A549 (cell line): ENCODE measurements around the gene EFCAB8. TPM values are rescaled to one million over a fixed set of nuclear protein-coding genes. Genes with fewer than 3 reads are reported as not detected.
A peak's percentile ranks its signal among the peaks of the same experiment; 100 is the strongest.

ENCODE experiments used
- ATAC-seq, 2 experiments: fragments of 200-7000 bp in 1 of 2; fragments of >200 bp in 1 of 2; cut with Nextera tagmentation in 1 of 2; cut with Tn5 transposase in 1 of 2; 3 replicates each; pipeline versions ENCODE4 v1.8.0 to v1.9.1; 2018 to 2020; ENCODE audit warnings: mild to moderate bottlenecking in 1 of 2, moderate library complexity in 1 of 2
- CTCF ChIA-PET: fragments of 300-600 bp; sonication (Branson Sonifier 250); formaldehyde crosslinking; extraction: SDS; loops from one replicate; lab custom pipeline; 2021; ENCODE audit warnings: antibody characterized with exemption, inconsistent platforms; lab: Yijun Ruan, JAX
- POLR2A ChIA-PET: fragments of 350-600 bp; formaldehyde crosslinking; extraction: SDS; loops from one replicate; lab custom pipeline; 2021; ENCODE audit warnings: antibody characterized with exemption, inconsistent platforms; lab: Yijun Ruan, JAX
- DNase-seq, 2 experiments: peaks; one replicate each; pipeline versions ENCODE4 v3.0.0 to v3.0.0-alpha.2; 2011 to 2016; ENCODE audit warnings: low read depth in 1 of 2, low spot score in 1 of 2
- FAIRE-seq: peaks from 2 replicates; lab custom pipeline; 2011; peaks lifted over from hg19 to GRCh38; lab: Jason Lieb, UNC
- H3K27ac ChIP-seq, 2 experiments: fragments of >200 bp; sonication (Bioruptor Twin); formaldehyde crosslinking; 3 replicates each; pipeline ENCODE4 v1.5.1; 2016 to 2017
- H3K4me1 ChIP-seq: fragments of >200 bp; sonication (Bioruptor Twin); formaldehyde crosslinking; 3 replicates; pipeline ENCODE4 v1.6.1; 2016
- H3K4me2 ChIP-seq: fragments of >200 bp; sonication (Bioruptor Twin); formaldehyde crosslinking; 3 replicates; pipeline ENCODE4 v1.6.1; 2016
- H3K4me3 ChIP-seq: fragments of >200 bp; sonication (Bioruptor Twin); formaldehyde crosslinking; 3 replicates; pipeline ENCODE4 v1.5.1; 2016
- H3K9me3 ChIP-seq: fragments of >200 bp; sonication (Bioruptor Twin); formaldehyde crosslinking; 3 replicates; pipeline ENCODE4 v1.6.1; 2016
- ATOH8 ChIP-seq: fragments of 250-450 bp; sonication (Bioruptor Pico); IDR thresholded peaks from 2 replicates; pipeline ENCODE4 v1.5.0; 2020; ENCODE audit warnings: low read depth, mild to moderate bottlenecking, moderate library complexity
- BHLHE40 ChIP-seq: IDR thresholded peaks from 2 replicates; pipeline ENCODE4 v1.6.1; 2012; ENCODE audit warnings: low read depth, low read length, inconsistent platforms
- CBX2 ChIP-seq: fragments of 200-600 bp; sonication (generic); IDR thresholded peaks from 2 replicates; pipeline ENCODE4 v1.6.1; 2016; ENCODE audit warnings: low read depth, mild to moderate bottlenecking, borderline replicate concordance
- CEBPB ChIP-seq, 2 experiments: fragments of >200 bp in 1 of 2; sonication (Bioruptor Twin) in 1 of 2; formaldehyde crosslinking in 1 of 2; IDR thresholded peaks; 2 replicates each; pipeline ENCODE4 v1.6.1; 2012 to 2016
- CHD2 ChIP-seq: fragments of 150-350 bp; IDR thresholded peaks from 2 replicates; pipeline ENCODE4 v1.6.1; 2014; ENCODE audit warnings: low read length; ENCODE audit not compliant: partially characterized antibody
- EP300 ChIP-seq, 2 experiments: fragments of >200 bp; sonication (Bioruptor Twin); formaldehyde crosslinking; IDR thresholded peaks; 2 replicates in 1 of 2; 3 replicates in 1 of 2; pipeline ENCODE4 v1.6.1; 2016 to 2017
- FOSB ChIP-seq: fragments of 250-450 bp; sonication (Bioruptor Pico); IDR thresholded peaks from 2 replicates; pipeline ENCODE4 v1.5.0; 2020; ENCODE audit warnings: mild to moderate bottlenecking, moderate library complexity
- HEYL ChIP-seq: fragments of 250-450 bp; sonication (Bioruptor Pico); IDR thresholded peaks from 2 replicates; pipeline ENCODE4 v1.8.0; 2021; ENCODE audit warnings: mild to moderate bottlenecking, moderate library complexity
- HOXA7 ChIP-seq: fragments of 250-450 bp; sonication (Bioruptor Pico); IDR thresholded peaks from 2 replicates; pipeline ENCODE4 v1.5.0; 2020; ENCODE audit warnings: mild to moderate bottlenecking, moderate library complexity
- HOXB5 ChIP-seq: fragments of 250-450 bp; sonication (Bioruptor Pico); IDR thresholded peaks from 2 replicates; pipeline ENCODE4 v1.5.0; 2020; ENCODE audit warnings: mild to moderate bottlenecking, moderate library complexity
- MAX ChIP-seq: IDR thresholded peaks from 2 replicates; pipeline ENCODE4 v1.6.1; 2012
- MYC ChIP-seq: IDR thresholded peaks from 2 replicates; pipeline ENCODE4 v1.6.1; 2012; ENCODE audit warnings: mild to moderate bottlenecking, inconsistent platforms, low read length, improper control_type of control experiment, borderline replicate concordance
- NFE2L2 ChIP-seq: fragments of 150-350 bp; conservative IDR thresholded peaks from 2 replicates; pipeline ENCODE4 v1.6.1; 2014; ENCODE audit warnings: low read length
- PHF8 ChIP-seq: fragments of 200-600 bp; sonication (generic); IDR thresholded peaks from 2 replicates; pipeline ENCODE4 v1.6.1; 2016; ENCODE audit warnings: low read depth, mild to moderate bottlenecking, antibody characterized with exemption, moderate library complexity, borderline replicate concordance
- RARB ChIP-seq: fragments of 250-450 bp; sonication (Bioruptor Pico); IDR thresholded peaks from 2 replicates; pipeline ENCODE4 v1.8.0; 2021; ENCODE audit warnings: mild to moderate bottlenecking, moderate library complexity
- RCOR1 ChIP-seq: fragments of 150-350 bp; IDR thresholded peaks from 2 replicates; pipeline ENCODE4 v1.6.1; 2014; ENCODE audit warnings: antibody characterized with exemption, low read length, low read depth
- REST ChIP-seq: fragments of 200-600 bp; sonication (generic); IDR thresholded peaks from 2 replicates; pipeline ENCODE4 v1.6.1; 2016; ENCODE audit warnings: antibody characterized with exemption, mild to moderate bottlenecking, moderate library complexity
- RFX5 ChIP-seq: fragments of 450-650 bp; IDR thresholded peaks from 2 replicates; pipeline ENCODE4 v1.7.1; 2014; ENCODE audit warnings: antibody characterized with exemption, mild to moderate bottlenecking, moderate library complexity
- TFCP2L1 ChIP-seq: fragments of 250-450 bp; sonication (Bioruptor Pico); IDR thresholded peaks from 2 replicates; pipeline ENCODE4 v1.5.0; 2021; ENCODE audit warnings: mild to moderate bottlenecking
- ZC3H11A ChIP-seq: fragments of 450-650 bp; IDR thresholded peaks from 2 replicates; pipeline ENCODE4 v1.6.1; 2014; ENCODE audit warnings: antibody characterized with exemption, mild to moderate bottlenecking
- WGBS: methylation state at CpG from one replicate; pipeline ENCODE4 v1.1.6; 2017; ENCODE audit errors: missing lambda C conversion rate; 5-methylcytosine and 5-hydroxymethylcytosine counted together
- polyA plus RNA-seq, 4 experiments: library from polyadenylated mRNA; depleted of rRNA in 3 of 4; stranded (reverse); fragments of >200 nt; fragmentation: RNase III in 1 of 4; extraction: RNeasy Plus Mini Kit Qiagen cat#74134 plus additional on column Dnase treatment in 1 of 4; gene quantifications; 2 replicates in 3 of 4; 3 replicates in 1 of 4; pipeline ENCODE4 v1.2.3, GENCODE V29; 2011 to 2017
- TF ChIP-seq, protein P1 (sequence below): IDR thresholded peaks from 2 replicates; pipeline ENCODE4 v1.6.1; 2012; ENCODE audit warnings: low read depth, borderline replicate concordance
- TF ChIP-seq, protein P2 (sequence below): fragments of >200 bp; sonication (Bioruptor Twin); formaldehyde crosslinking; IDR thresholded peaks from 2 replicates; pipeline ENCODE4 v1.6.1; 2016
- TF ChIP-seq, protein P3 (sequence below): fragments of 450-650 bp; IDR thresholded peaks from 2 replicates; pipeline ENCODE4 v1.6.1; 2014; ENCODE audit warnings: antibody characterized with exemption

The EFCAB8 gene
- polyA plus RNA-seq, 2 of the 4 experiments (the other 2 are of a cell fraction): not detected

DNA sequence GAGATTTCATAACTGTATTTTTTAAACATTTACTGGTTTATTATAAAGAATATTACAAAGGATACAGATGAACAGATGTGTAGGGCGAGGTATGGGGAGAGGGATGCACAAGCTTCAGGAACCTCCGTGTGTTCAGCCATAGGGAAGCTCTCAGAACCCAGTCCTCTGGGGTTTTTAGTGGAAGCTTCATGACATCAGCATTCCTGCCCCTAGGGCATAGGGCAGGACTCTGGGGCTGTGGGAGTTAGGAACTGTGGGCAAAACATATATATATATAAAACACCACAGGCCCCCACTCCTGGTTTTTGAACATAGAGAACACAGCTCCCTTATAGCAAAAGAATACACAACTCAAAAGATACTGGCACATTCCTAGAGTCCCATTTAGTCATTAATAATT is 21.9 kb downstream of the EFCAB8 start:
- Histone ChIP-seq H3K27ac (no peak overlapping the region), H3K4me2 (no peak overlapping the region), H3K4me3 (no peak overlapping the region), H3K4me1 (no peaks in the 10 kb centered on the region), H3K9me3 (no peaks in the 10 kb centered on the region)
- 51% methylated on average over 2 of the region's 2 CpGs for WGBS
- ChIA-PET POLR2A (no interaction called here), CTCF (interaction anchor here (0.7 to 1.8 kb wide), 6 partner anchors 11 to 207 kb away, joined by 3 to 5 read pairs (median 3); partner anchors contain the start of gene C20orf203)
- no peak for FAIRE-seq
- DNase-seq: no peak
- TF ChIP-seq, protein P1, sequence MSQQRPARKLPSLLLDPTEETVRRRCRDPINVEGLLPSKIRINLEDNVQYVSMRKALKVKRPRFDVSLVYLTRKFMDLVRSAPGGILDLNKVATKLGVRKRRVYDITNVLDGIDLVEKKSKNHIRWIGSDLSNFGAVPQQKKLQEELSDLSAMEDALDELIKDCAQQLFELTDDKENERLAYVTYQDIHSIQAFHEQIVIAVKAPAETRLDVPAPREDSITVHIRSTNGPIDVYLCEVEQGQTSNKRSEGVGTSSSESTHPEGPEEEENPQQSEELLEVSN: no peak
- TF ChIP-seq EP300 (IDR thresholded peaks at IDR 0.05): no peak
- no peak for TF ChIP-seq ATOH8 (CRISPR knock-in tag)
- no peak for TF ChIP-seq REST
- TF ChIP-seq HOXB5 (CRISPR knock-in tag): no peak
- TF ChIP-seq, protein P2, sequence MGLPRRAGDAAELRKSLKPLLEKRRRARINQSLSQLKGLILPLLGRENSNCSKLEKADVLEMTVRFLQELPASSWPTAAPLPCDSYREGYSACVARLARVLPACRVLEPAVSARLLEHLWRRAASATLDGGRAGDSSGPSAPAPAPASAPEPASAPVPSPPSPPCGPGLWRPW: no peak
- TF ChIP-seq ZC3H11A: no peak
- no peak for TF ChIP-seq MAX
- no peak for TF ChIP-seq FOSB (CRISPR knock-in tag)
- TF ChIP-seq, protein P3, sequence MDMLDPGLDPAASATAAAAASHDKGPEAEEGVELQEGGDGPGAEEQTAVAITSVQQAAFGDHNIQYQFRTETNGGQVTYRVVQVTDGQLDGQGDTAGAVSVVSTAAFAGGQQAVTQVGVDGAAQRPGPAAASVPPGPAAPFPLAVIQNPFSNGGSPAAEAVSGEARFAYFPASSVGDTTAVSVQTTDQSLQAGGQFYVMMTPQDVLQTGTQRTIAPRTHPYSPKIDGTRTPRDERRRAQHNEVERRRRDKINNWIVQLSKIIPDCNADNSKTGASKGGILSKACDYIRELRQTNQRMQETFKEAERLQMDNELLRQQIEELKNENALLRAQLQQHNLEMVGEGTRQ: no peak
- no peak for TF ChIP-seq RCOR1
- TF ChIP-seq NFE2L2: no peak
- TF ChIP-seq PHF8: no peak
- no peak for TF ChIP-seq HEYL
- TF ChIP-seq RFX5: no peak
- TF ChIP-seq RARB: no peak
- no peak for TF ChIP-seq MYC
- no peak for TF ChIP-seq TFCP2L1 (CRISPR knock-in tag)
- 0 out of 6 replicates have a peak, but pooled peaks of 1 of the 2 experiments have one; percentile 28 for ATAC-seq

- FAIRE-seq (no peak), ATAC-seq (no peak)
- CTCF ChIA-PET: interaction anchor here (3.7 kb wide), 1 partner anchor 19 kb away, joined by 10 read pairs; no protein-coding TSS in a partner anchor
- H3K4me3 ChIP-seq: no peak overlapping the region
- TF ChIP-seq RARB (no peak), BHLHE40 (no peak), RFX5 (no peak), HEYL (no peak), HOXB5 (CRISPR knock-in tag) (no peak), CEBPB (IDR thresholded peaks at IDR 0.05) (no peak), HOXA7 (CRISPR knock-in tag) (no peak), CHD2 (no peak), CBX2 (no peak), RCOR1 (no peak), EP300 (IDR thresholded peaks at IDR 0.05) (no peak)
- TF ChIP-seq, protein P2: no peak
- TF ChIP-seq, all 56 proteins: peak for 0
- no peak overlapping the region for H3K27ac ChIP-seq
- POLR2A ChIA-PET: no interaction called here
- H3K4me2 ChIP-seq: no peak overlapping the region
- no peaks in the 10 kb centered on the region for H3K9me3 ChIP-seq
- DNase-seq: no peak
- 73% methylated on average over 5 of the region's 5 CpGs for WGBS
- H3K4me1 ChIP-seq: no peaks in the 10 kb centered on the region
Observed at GRCh38 chr20:32883081-32883480, 24.4 kb downstream of the EFCAB8 start.
